ENCODE measurements around the gene PEDS1.
A peak's percentile ranks its signal among the peaks of the same experiment; 100 is the strongest.
"Not testable (repeated sequence)": the region's sequence is repeated elsewhere in the genome, so short reads cannot be mapped to it uniquely, and the experiment has no call there.

PEDS1 gene

GRCh38 chr20:50190251-50191064, 36.9 kb upstream of the PEDS1 start, which contains the start of gene CEBPB:
CEBPB (plus strand) TSS chr20:50190830; CDS start chr20:50191034, 204 bp downstream.
- DNase-seq: peak; percentile 94

- no peak for DNase-seq
Observed at GRCh38 chr20:50189681-50190250, 36.2 kb upstream of the PEDS1 start.

GRCh38 chr20:50188879-50189680, 35.6 kb upstream of the PEDS1 start:
- no peak for DNase-seq

GRCh38 chr20:50188287-50188688, 34.8 kb upstream of the PEDS1 start:
- no peak for DNase-seq

GRCh38 chr20:50187403-50188051, 34.0 kb upstream of the PEDS1 start:
- peak; percentile 39 for DNase-seq

GRCh38 chr20:50186987-50187402, 33.5 kb upstream of the PEDS1 start:
- DNase-seq: no peak

- DNase-seq: peak; percentile 78
Observed at GRCh38 chr20:50186151-50186885, 32.8 kb upstream of the PEDS1 start.

GRCh38 chr20:50185426-50185825, 31.9 kb upstream of the PEDS1 start:
- DNase-seq: no peak

- DNase-seq: no peak
Observed at GRCh38 chr20:50182346-50182745, 28.8 kb upstream of the PEDS1 start.

GRCh38 chr20:50181344-50181743, 27.8 kb upstream of the PEDS1 start:
- DNase-seq: no peak

- DNase-seq: not testable (repeated sequence)
Observed at GRCh38 chr20:50178672-50179071, 25.1 kb upstream of the PEDS1 start.

- DNase-seq: no peak
Observed at GRCh38 chr20:50175938-50176933, 22.7 kb upstream of the PEDS1 start.

GRCh38 chr20:50174456-50174855, 20.9 kb upstream of the PEDS1 start:
- DNase-seq: no peak

- peak; percentile 66 for DNase-seq
Observed at GRCh38 chr20:50172347-50173013, 19.0 kb upstream of the PEDS1 start.

- DNase-seq: no peak
Observed at GRCh38 chr20:50170549-50171220, 17.2 kb upstream of the PEDS1 start.

GRCh38 chr20:50169329-50169823, 15.9 kb upstream of the PEDS1 start:
- DNase-seq: peak; percentile 73

GRCh38 chr20:50165684-50166554, 12.4 kb upstream of the PEDS1 start:
- DNase-seq: peak; percentile 100

All from fibroblast of skin of scalp (primary cell).